Stimulated activated CD8-positive, alpha-beta memory T cell treated with anti-CD3 and anti-CD28 coated beads, Interleukin-7, amount 100 ng/mL, for 24 hours (primary cell): ENCODE results near the gene USP22.

Source experiments
- DNase-seq: peaks from one replicate; pipeline ENCODE4 v3.0.0-alpha.2; 2020; ENCODE audit warnings: low read depth

USP22 gene

DNA sequence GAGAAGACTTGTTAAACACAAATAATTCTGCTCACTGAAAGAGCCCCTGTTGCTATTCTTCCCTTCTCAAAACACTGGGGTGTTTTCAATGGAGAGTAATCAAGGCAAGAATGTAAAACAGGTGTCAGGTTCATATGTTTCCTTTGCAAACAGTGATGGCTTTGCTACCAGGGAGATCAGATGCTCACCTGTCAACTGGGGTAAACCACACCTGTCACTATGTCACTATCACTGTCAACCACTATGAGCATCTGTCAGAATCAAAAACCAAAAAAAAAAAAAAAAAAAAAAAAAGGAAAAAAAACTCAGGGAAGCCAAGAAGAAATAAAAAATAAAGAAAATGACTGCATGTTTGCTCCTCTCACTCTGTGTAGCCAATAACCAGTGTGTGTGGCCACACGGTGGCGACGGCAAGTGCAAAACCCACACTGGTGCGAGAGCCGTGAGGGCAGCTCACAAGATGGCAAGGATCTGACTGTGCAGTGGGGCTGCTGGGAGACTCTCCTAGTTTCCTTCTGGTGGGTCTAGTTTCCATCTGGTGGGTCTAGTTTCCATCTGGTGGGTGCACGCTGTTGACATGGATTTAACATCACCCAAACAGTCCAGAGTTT lies 22.7 kb downstream of the USP22 start:
- no peak for DNase-seq

DNA sequence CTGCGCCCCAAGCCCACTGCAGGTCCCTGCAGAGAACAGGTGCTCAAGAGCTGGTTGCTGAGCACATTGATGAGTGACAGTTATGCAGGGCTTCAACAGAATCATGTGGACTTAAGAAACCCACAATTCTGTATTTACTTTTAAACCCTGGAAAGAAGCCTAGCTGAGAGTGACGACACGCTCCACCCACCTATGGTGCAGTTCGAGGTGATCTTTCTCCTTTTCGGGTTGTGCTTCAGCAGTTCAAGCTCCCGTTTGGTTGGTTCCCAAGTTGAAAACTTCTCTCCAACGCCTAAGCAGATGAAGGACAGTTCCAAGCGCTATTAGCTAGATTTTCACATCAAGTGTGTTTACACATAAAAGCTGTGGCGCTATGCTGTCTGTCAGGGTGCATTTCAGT lies 23.9 kb downstream of the USP22 start:
- no peak for DNase-seq

DNA sequence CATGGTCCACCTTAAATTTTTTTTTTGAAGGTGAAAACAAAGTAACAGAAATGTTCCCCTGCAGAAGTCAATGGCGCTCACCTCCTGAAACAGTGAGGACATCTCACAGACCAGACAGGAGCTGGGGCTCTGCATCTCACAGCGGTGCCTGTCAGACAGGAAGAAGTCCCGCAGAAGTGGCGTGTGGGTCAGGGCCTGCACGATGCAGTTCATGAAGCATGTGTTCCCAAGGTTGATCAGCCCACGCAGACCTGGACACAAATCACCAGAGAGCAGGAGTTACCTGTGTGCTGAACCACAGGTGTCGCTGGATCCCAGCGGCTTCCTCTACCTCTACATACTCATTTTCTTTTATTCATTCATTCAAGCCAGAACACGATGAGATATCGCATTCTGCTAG lies 24.9 kb downstream of the USP22 start:
- no peak for DNase-seq

DNA sequence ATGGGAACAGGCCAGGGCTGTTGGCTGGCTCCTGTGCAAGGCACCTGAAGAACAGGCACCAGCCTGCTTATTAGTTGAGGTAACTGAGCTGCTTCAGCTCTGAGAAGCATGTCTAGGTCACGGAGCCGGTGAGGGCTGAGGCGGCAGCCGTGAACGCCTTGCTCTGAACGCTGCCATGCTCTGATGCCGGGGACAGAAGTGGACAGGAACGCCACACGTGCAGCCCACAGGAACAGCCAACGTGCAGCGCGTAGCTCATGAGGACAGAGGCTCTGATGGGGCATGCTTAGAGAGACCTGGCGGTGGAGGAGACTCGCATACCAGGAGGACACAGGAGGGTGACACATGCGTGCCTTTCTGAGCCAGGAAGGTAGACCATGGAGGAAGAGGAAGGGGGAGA lies 25.6 kb downstream of the USP22 start:
- no peak for DNase-seq

DNA sequence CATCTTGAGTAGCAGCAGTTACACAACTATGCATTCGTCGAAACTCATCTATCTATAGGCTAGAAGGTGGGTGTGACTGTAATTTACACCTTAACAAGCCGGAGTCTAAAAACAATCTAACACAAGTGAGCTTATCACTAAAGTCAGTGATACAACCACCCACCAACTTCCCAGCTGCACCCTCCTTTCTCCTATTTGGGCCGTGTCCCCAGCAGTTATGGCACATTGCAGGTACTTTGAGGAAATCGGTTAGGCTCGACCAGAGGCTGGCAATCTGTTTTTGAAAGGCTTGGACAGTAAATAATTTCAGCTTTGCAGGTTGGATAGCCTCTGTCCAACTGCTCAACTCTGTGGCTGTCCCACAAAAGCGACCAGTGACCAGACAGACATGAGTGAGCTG lies 26.0 kb downstream of the USP22 start:
- no peak for DNase-seq

- DNase-seq, result no peak
Observed at GRCh38 chr17:21015564-21015963, 27.2 kb downstream of the USP22 start.

GRCh38 chr17:21014498-21014897 lies 28.3 kb downstream of the USP22 start:
- no peak for DNase-seq

- no peak for DNase-seq
Observed at GRCh38 chr17:21013983-21014382, 28.8 kb downstream of the USP22 start.

GRCh38 chr17:21012736-21013135 lies 30.1 kb downstream of the USP22 start:
- no peak for DNase-seq

GRCh38 chr17:21010705-21011596 lies 31.9 kb downstream of the USP22 start:
- no peak for DNase-seq

GRCh38 chr17:21008992-21009671 lies 33.7 kb downstream of the USP22 start:
- no peak for DNase-seq

GRCh38 chr17:21008160-21008915 lies 34.5 kb downstream of the USP22 start:
- no peak for DNase-seq

GRCh38 chr17:21007646-21008045 lies 35.2 kb downstream of the USP22 start:
- no peak for DNase-seq

DNA sequence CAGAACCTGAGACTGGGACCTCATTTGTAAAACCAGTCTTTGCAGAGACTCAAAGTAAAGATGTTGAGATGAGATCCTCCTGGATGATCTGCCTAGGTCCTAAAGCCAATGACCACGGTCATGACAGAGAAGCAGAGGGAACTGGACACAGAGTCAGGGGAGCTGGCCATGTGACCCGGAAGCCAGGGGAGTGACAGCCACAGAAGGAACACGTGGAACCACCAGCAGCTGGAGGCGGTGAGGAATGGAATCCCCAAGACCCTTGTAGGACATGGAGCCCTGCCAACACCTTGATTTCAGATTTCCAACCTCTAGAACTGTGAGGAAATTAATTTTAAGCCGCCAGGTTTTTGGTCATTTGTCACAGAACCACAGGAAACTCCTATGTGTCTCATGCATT lies 37.0 kb downstream of the USP22 start:
- no peak for DNase-seq

- DNase-seq, result no peak
Observed at GRCh38 chr17:21005367-21005766, 37.4 kb downstream of the USP22 start.

DNA sequence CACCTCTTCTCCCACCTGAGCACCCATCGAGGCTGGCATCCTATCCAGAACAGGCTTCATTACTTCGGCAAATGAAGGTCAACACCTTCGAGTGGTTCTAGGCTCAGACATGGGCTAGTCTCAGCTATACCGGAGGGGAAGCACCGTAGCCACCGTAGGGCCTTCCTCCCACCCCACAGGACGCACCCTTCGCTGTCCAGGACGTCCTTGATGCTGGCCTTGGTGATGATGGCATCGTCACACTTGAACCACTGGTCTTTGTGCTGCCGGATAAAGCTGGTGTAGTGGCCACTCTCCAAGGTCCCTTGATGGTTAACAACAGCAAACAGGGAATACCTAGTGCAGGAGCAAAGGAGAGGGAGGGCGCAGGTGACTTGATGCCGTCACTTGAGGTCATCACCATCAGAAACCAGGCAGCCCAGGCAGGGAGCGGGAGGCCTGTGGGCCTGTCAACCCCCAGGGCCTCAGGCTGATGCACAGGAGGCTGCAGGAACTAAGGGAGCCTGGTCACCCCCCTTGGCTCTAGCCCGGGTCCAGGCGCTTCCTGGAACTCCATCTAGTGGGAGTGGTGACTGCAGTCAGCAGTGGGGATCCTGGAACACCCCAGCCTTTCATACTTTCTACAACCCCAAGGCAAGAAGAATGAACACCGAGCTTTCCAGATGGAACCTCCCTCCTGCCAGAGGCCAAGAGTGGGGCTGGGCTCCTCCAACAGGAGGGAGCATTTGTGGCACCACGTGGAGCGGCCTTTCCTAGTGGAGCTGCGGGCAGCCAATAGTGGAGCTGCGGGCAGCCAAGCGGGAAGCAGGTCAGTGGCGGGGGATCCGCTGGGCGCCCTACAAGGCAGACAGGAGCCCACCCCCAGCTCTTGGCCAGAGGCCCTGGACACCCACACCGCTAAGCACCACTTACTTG lies 38.5 kb downstream of the USP22 start:
- no peak for DNase-seq

DNA sequence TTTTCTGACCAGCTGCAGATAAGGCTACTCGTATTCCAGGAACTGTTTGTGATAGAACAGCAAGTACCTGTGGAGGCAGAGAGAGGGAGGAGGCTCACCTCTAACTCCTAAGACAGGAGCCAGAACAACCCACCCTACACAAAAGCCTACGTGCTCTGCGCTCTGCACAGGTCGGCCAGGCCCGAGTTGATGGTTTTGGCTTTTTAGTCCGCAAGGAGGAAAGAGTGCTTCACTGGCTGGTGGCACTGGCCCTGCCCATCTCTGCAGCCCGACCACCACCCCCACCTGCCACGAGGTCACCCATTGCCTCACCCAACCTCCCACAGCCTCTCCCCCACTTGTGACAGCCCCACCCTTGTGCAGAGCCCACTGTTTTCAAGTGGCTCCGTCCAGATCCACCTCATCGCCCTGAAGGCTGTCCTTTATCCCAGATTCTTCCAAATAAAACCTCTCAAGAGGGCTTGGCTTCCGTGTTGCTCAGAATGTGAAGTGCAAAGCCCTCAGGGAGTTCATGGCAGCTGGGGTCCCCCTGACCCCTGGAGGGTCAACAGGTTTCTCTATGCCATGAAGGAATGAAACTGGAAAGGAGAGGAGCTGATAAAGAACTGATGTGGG lies 39.7 kb downstream of the USP22 start:
- no peak for DNase-seq

- no peak for DNase-seq
Observed at GRCh38 chr17:21002309-21003006, 40.4 kb downstream of the USP22 start.

DNA sequence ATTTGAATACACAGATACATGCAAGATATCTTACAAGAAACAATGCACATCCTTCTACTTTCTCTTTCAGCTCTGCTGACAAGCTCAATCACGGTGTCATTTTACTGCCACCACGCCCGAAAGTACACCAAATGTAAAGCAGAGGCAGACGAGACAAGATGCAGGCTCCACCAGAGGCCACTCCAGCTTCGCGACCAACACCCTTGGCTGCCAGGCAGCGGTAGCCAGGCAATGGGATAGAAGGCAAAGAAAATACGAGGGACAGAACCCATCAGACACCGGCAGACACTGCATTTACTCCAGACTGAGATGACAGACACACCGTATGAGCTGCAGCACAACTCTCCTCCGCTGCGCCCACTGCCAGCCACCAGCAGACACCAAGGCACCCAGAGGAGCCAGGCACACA lies 41.0 kb downstream of the USP22 start:
- no peak for DNase-seq

DNA sequence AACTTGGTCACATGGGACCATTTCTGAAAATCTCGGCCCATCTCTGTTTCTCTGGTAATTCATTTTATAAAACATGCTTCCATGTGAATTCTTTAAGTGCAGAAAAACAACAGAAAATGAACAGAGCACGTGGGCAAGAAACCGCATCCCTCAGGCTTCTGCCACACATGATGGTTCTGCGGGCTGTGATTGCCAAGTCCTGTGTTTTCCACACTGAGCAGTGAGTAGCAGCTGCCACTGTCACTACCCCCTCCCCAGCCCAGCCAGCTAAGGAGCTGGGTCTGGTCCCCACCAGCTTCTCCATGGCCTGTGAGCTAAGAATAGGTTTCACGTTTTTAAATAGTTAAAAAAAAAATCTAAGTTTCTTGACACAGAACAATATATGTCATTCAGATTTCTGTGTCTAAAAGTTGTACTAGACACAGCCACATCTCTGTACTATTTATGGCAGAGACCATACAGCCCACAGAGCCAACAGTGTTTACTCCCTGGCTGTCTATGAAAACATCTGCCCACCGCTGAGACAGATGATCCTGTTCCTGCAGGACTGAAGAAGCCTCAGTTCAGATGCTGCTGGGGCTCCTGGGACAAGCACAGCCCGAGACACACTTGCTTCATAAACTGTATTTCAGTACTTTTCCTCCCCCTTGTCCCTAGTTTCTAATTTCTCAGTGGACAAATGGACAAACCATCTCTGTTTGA lies 41.5 kb downstream of the USP22 start:
- no peak for DNase-seq
